Pancreas (tissue), 10 donors: ENCODE results near the gene BTBD17. TPM values are rescaled to one million over a fixed set of nuclear protein-coding genes. Genes with fewer than 3 reads are reported as not detected.

ENCODE experiments used
- ATAC-seq, 4 donors: fragments of 200-7000 bp; cut with Tn5 transposase; one replicate each; pipeline versions ENCODE4 v1.8.0 to v1.9.1; 2020; ENCODE audit warnings: mild to moderate bottlenecking in 4 of 4, moderate library complexity in 4 of 4
- DNase-seq, 6 donors: peaks; one replicate each; pipeline ENCODE4 v3.0.0-alpha.2; 2020
- FAIRE-seq: peaks from 2 replicates; lab custom pipeline; 2012; peaks lifted over from hg19 to GRCh38; lab: Jason Lieb, UNC
- H3K27ac ChIP-seq, 4 donors: fragments of 200-600 bp; sonication (generic); 1 replicate in 3 of 4; 2 replicates in 1 of 4; pipeline versions ENCODE4 v1.5.0 to v1.8.0; 2020
- H3K27me3 ChIP-seq, 4 donors: fragments of 200-600 bp; one replicate each; pipeline ENCODE4 v1.8.0; 2021
- H3K36me3 ChIP-seq, 3 donors: fragments of 200-600 bp; sonication (generic) in 1 of 3; one replicate each; pipeline versions ENCODE4 v1.5.0 to v1.8.0; 2020 to 2021
- H3K4me1 ChIP-seq, 3 donors: fragments of 200-600 bp; one replicate each; pipeline ENCODE4 v1.8.0; 2021
- H3K4me3 ChIP-seq, 4 donors: fragments of 200-600 bp; sonication (generic) in 2 of 4; one replicate each; pipeline versions ENCODE4 v1.5.0 to v1.8.0; 2020 to 2021
- H3K9me3 ChIP-seq, 4 donors: fragments of 200-600 bp; one replicate each; pipeline ENCODE4 v1.8.0; 2021
- WGBS, 2 donors: extraction: QIAGEN DNeasy Blood & Tissue Kit; methylation state at CpG; one replicate each; pipeline ENCODE4 v1.1.7; 2013; 5-methylcytosine and 5-hydroxymethylcytosine counted together
- intact Hi-C, 3 donors: fragments of 100-400 bp; cut with DNase I; formaldehyde crosslinking; loops; one replicate each; pipeline versions ENCODE4 v1.11.1 to v1.14.2; 2022
- polyA plus RNA-seq, 2 donors: library from polyadenylated mRNA; stranded (reverse); fragments of 200-250 nt; gene quantifications; one replicate each; pipeline ENCODE4 v1.2.3, GENCODE V29; 2013
- total RNA-seq, 6 donors: library from RNA; stranded (reverse); fragmentation: NEBNext Ultra II Directional in 4 of 6; extraction: Animal tissue kit (Norgen Biotek cat#: 25700) in 4 of 6; gene quantifications; one replicate each; pipeline versions ENCODE4 v1.2.1 to v1.2.4, GENCODE V29; 2021 to 2023
- TF ChIP-seq, protein P1 (sequence below), 4 donors: fragments of 200-600 bp; sonication (generic) in 3 of 4; IDR thresholded peaks; one replicate each; pipeline versions ENCODE4 v1.5.0 to v1.8.0; 2021; ENCODE audit warnings: antibody characterized with exemption in 4 of 4
- donor health status: healthy with polysubstance abuse.
- donor health status: DM: no; HTN: no; CAD: no; lungs with moderate emphysema.
- donor health status: DM: no; HTN: no; CAD: no.
- donor health status: control.
- donor health status: control.
- donor health status: Bipolar disorder and iron deficiency.
- donor health status: DM: yes; HTN: yes; CAD: no.
- donor health status: DM: no; HTN: no; CAD: no.
- donor health status: DM: no; HTN: no; CAD: no.
- donor health status: DM: yes; HTN: yes; CAD: no.

The BTBD17 gene
- total and polyA plus RNA-seq, 8 donors, result 0.08 to 1.7 (median 0.17) TPM

DNA sequence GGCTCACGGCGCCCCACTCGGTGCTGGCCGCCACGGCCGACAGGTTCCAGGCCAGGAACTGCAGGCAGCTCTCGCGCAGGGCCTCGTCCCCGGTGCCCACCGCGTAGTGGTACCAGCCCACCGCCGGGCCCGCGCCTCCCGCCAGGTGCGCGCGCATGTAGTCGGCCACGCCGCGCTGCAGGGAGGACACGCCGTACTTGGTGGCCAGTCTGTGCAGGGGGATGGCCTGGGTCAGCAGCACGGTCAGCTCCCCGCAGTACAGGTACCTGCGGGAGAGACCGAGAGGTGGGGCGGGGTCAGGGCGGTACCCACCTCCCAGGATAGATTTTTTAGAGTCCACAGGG, 4.2 kb downstream of the BTBD17 start:
- ATAC-seq, result no peak
- TF ChIP-seq, protein P1, sequence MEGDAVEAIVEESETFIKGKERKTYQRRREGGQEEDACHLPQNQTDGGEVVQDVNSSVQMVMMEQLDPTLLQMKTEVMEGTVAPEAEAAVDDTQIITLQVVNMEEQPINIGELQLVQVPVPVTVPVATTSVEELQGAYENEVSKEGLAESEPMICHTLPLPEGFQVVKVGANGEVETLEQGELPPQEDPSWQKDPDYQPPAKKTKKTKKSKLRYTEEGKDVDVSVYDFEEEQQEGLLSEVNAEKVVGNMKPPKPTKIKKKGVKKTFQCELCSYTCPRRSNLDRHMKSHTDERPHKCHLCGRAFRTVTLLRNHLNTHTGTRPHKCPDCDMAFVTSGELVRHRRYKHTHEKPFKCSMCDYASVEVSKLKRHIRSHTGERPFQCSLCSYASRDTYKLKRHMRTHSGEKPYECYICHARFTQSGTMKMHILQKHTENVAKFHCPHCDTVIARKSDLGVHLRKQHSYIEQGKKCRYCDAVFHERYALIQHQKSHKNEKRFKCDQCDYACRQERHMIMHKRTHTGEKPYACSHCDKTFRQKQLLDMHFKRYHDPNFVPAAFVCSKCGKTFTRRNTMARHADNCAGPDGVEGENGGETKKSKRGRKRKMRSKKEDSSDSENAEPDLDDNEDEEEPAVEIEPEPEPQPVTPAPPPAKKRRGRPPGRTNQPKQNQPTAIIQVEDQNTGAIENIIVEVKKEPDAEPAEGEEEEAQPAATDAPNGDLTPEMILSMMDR (IDR thresholded peaks at IDR 0.05), result no peak
- Histone ChIP-seq H3K27ac (no peak overlapping the region), H3K4me1 (peaks cover 0 to 3% (median 0%) of the 10 kb centered on the region in 3 donors), H3K9me3 (no peaks in the 10 kb centered on the region), H3K36me3 (no peaks in the 10 kb centered on the region), H3K4me3 (peak overlapping the region in 1 of 4 donors; percentile 28), H3K27me3 (peaks cover 0 to 33% (median 4%) of the 10 kb centered on the region in 4 donors)
- intact Hi-C loops, result no loop called here
- 11 to 14% methylated on average over 27 to 32 of the region's 32 CpGs for WGBS, 2 donors
- FAIRE-seq, result no peak
- DNase-seq, result peak in 2 of 6 donors; percentile 55 to 62

DNA sequence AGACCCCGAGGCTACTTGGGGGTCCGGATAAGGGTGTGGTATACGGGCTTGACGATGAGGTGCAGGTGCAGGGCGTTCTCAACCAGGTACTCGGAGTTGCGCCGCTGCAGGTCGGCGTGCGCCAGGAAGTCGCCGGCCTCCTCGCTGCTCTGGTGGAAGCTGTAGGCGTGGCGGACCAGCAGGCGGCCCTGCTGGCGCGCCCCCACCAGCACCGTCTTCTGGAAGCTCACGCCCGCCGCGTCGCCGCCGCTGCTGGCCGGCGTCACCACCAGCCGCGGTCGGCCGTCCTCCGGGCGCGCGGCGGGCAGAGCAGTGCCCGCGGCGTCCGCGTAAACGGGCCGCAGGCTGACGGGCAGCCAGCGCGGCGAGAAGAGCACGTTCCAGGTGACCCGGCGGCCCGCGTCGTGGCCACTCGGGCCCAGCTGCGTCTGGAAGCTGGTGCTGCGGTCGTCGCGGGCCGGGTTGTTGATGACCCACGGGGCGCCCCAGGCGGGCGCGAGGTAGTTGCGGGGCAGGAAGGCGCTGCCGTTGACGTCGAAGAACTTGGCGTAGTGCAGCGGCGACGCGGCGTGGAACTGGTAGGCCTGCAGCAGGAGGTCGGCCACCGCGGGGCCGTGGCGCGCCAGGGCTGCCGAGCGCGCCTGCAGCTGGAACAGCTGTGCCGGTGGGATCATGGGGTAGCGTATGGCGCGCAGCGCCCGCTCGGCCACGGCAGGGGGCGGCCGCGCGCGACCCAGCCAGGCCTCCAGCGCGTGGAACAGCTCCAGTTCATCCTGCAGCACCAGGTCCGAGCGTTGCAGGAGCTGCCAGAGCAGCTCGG, 4.8 kb downstream of the BTBD17 start:
- peak overlapping the region in 1 of 4 donors; percentile 28 for H3K4me3 ChIP-seq
- TF ChIP-seq, protein P1 (IDR thresholded peaks at IDR 0.05), result no peak
- H3K36me3 ChIP-seq, result no peaks in the 10 kb centered on the region
- H3K9me3 ChIP-seq, result no peaks in the 10 kb centered on the region
- DNase-seq, result peak in 1 of 6 donors; percentile 72
- intact Hi-C loops, result no loop called here
- 2 to 4% methylated on average over 97 to 105 of the region's 105 CpGs for WGBS, 2 donors
- peaks cover 0 to 35% (median 7%) of the 10 kb centered on the region in 4 donors for H3K27me3 ChIP-seq
- H3K4me1 ChIP-seq, result peaks cover 0 to 3% (median 0%) of the 10 kb centered on the region in 3 donors
- FAIRE-seq, result no peak
- peak in 3 of 4 donors; percentile 15 to 48 (median 23) for ATAC-seq
- H3K27ac ChIP-seq, result no peak overlapping the region

DNA sequence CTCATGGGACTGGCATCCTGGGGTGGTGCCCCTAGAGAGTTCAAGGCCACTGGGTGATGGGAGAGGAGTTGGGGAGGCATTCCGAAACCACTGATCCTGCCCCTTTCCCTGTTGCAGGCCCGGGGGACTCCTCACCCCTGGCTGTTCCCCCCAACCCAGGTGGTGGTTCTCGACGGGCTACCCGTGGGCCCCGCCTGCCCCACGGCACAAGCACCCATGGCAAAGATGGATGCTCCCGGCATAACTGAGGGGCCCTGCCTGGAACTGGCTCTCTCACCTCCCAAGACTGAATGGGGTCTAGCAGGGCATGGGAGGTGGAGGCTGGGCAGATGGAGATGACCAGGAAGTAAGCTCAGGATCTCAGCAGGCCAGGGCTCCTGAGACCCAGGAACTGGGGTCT, 6.6 kb downstream of the BTBD17 start:
- 66% methylated on average over 8 of the region's 8 CpGs for WGBS, 2 donors
- H3K27me3 ChIP-seq, result peaks cover 0 to 30% (median 10%) of the 10 kb centered on the region in 4 donors
- no peak for DNase-seq

DNA sequence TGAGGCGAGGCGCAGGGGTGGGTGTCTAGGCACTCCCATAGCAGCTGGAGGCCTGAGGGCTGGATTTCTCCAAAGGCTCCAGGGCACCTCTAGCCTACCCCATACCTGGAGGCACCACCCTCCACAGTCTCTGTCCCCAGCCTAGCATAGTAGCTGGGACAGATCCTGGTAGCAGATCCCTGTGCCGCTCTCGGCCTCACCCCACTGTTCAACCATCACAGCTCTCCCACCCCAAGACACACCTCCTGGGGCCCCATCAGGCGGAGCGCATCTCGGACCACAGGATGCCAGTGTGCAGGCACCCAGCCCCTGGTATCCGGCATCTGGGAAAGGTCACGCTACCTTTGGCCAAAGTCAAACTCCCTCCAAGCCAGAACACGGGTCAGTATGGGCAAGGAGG, 7.1 kb downstream of the BTBD17 start:
- FAIRE-seq (no peak), ATAC-seq (no peak), DNase-seq (no peak)
- peaks cover 0 to 3% (median 0%) of the 10 kb centered on the region in 3 donors for H3K4me1 ChIP-seq
- no peak overlapping the region for H3K27ac ChIP-seq
- 66 to 76% methylated on average over 10 of the region's 10 CpGs for WGBS, 2 donors
- no peak overlapping the region for H3K4me3 ChIP-seq
- H3K27me3 ChIP-seq, result peaks cover 0 to 25% (median 10%) of the 10 kb centered on the region in 4 donors
- no peaks in the 10 kb centered on the region for H3K36me3 ChIP-seq
- H3K9me3 ChIP-seq, result no peaks in the 10 kb centered on the region
- intact Hi-C loops, result no loop called here
- TF ChIP-seq, protein P1 (IDR thresholded peaks at IDR 0.05), result no peak

More for the DNA sequence above, 6.6 kb downstream of the BTBD17 start:
- intact Hi-C loops, result no loop called here
- ATAC-seq (no peak), FAIRE-seq (no peak)
- Histone ChIP-seq H3K36me3 (no peaks in the 10 kb centered on the region), H3K4me3 (no peak overlapping the region), H3K9me3 (no peaks in the 10 kb centered on the region), H3K27ac (no peak overlapping the region), H3K4me1 (peaks cover 0 to 3% (median 0%) of the 10 kb centered on the region in 3 donors)
- TF ChIP-seq, protein P1 (IDR thresholded peaks at IDR 0.05), result no peak

DNA sequence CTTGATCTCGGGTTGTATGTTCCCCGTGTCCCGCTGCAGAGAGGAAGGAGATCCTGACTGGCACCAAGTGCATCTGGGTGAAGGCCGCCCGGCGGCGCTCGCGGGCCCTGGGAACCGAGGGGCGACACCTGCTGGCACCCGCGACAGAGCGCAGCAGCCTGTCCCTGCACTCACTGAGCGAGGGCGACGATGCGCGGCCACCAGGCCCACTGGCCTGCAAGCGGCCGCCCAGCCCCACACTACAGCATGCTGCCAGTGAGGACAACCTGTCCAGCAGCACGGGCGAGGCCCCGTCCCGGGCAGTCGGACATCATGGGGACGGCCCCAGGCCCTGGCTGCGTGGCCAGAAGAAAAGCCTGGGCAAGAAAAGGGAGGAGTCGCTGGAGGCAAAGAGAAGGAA, 7.5 kb downstream of the BTBD17 start:
- no peak overlapping the region for H3K27ac ChIP-seq
- peaks cover 0 to 3% (median 0%) of the 10 kb centered on the region in 3 donors for H3K4me1 ChIP-seq
- H3K27me3 ChIP-seq, result peaks cover 0 to 25% (median 10%) of the 10 kb centered on the region in 4 donors
- no peak for FAIRE-seq
- DNase-seq, result peak in 2 of 6 donors; percentile 58 to 75
- no peaks in the 10 kb centered on the region for H3K36me3 ChIP-seq
- no peaks in the 10 kb centered on the region for H3K9me3 ChIP-seq
- peak in 3 of 4 donors; percentile 36 to 77 (median 46) for ATAC-seq
- intact Hi-C loops, result no loop called here
- 4 to 6% methylated on average over 29 of the region's 29 CpGs for WGBS, 2 donors
- TF ChIP-seq, protein P1 (IDR thresholded peaks at IDR 0.05), result peak in 1 of 4 donors; percentile 20
- H3K4me3 ChIP-seq, result no peak overlapping the region
